Activated CD8-positive, alpha-beta memory T cell treated with anti-CD3 and anti-CD28 coated beads, Interleukin-2, amount 50 U/mL, for 4 hours (primary cell): ENCODE data around the gene ADAM8.
A peak's percentile ranks its signal among the peaks of the same experiment; 100 is the strongest.

ENCODE experiments used
- DNase-seq: peaks from one replicate; pipeline ENCODE4 v3.0.0-alpha.2; 2020

Gene ADAM8

GRCh38 chr10:133281084-133281483, 4.4 kb upstream of the ADAM8 start:
- no peak for DNase-seq

GRCh38 chr10:133280391-133281059, 3.9 kb upstream of the ADAM8 start:
- no peak for DNase-seq

GRCh38 chr10:133279326-133280226, 2.9 kb upstream of the ADAM8 start:
- DNase-seq = no peak

GRCh38 chr10:133278577-133279265, 2.1 kb upstream of the ADAM8 start:
- peak; percentile 59 for DNase-seq

- DNase-seq = no peak
Measured at GRCh38 chr10:133277993-133278576, 1.4 kb upstream of the ADAM8 start.

GRCh38 chr10:133277277-133277992, 767 bp upstream of the ADAM8 start:
- no peak for DNase-seq

- DNase-seq = no peak
Measured at GRCh38 chr10:133276100-133276434, 601 bp downstream of the ADAM8 start.

- peak; percentile 59 for DNase-seq
Measured at GRCh38 chr10:133275684-133276092, 980 bp downstream of the ADAM8 start.

GRCh38 chr10:133274751-133275683, 1.7 kb downstream of the ADAM8 start:
- DNase-seq = peak; percentile 85

GRCh38 chr10:133273534-133274143, 3.0 kb downstream of the ADAM8 start:
- no peak for DNase-seq

GRCh38 chr10:133272964-133273420, 3.7 kb downstream of the ADAM8 start:
- no peak for DNase-seq

GRCh38 chr10:133272301-133272963, 4.2 kb downstream of the ADAM8 start:
- DNase-seq = no peak

- no peak for DNase-seq
Measured at GRCh38 chr10:133271521-133272300, 5.0 kb downstream of the ADAM8 start.

- no peak for DNase-seq
Measured at GRCh38 chr10:133270773-133271297, 5.8 kb downstream of the ADAM8 start.

GRCh38 chr10:133270204-133270603, 6.5 kb downstream of the ADAM8 start:
- no peak for DNase-seq

- no peak for DNase-seq
Measured at GRCh38 chr10:133269367-133269766, 7.3 kb downstream of the ADAM8 start.

- DNase-seq = no peak
Measured at GRCh38 chr10:133268532-133268931, 8.1 kb downstream of the ADAM8 start.

- no peak for DNase-seq
Measured at GRCh38 chr10:133267829-133268228, 8.8 kb downstream of the ADAM8 start.

GRCh38 chr10:133267293-133267692, 9.4 kb downstream of the ADAM8 start:
- no peak for DNase-seq
